WTC11 (cell line): ENCODE results near the gene NTRK2. TPM values are rescaled to one million over a fixed set of nuclear protein-coding genes. Genes with fewer than 3 reads are reported as not detected.

ENCODE experiments used
- ATAC-seq: fragments of 200-7000 bp; cut with Tn5 transposase; 2 replicates; pipeline ENCODE4 v1.10.0; 2021; ENCODE audit warnings: mild to moderate bottlenecking, moderate library complexity
- CTCF ChIA-PET: fragments of 300-600 bp; sonication (Branson Sonifier 250); formaldehyde crosslinking; loops from one replicate; lab custom pipeline; 2021; ENCODE audit warnings: antibody characterized with exemption; lab: Charles Lee
- POLR2A ChIA-PET: fragments of 350-600 bp; sonication (Branson Sonifier 250); formaldehyde crosslinking; loops from one replicate; lab custom pipeline; 2021; ENCODE audit warnings: antibody characterized with exemption; lab: Charles Lee
- DNase-seq: peaks from one replicate; pipeline ENCODE4 v3.0.0; 2021; ENCODE audit warnings: low spot score
- H3K27ac Mint-ChIP-seq: 2 replicates; pipeline ENCODE4 v1.8.0; 2021; ENCODE audit warnings: mixed read lengths
- H3K27me3 Mint-ChIP-seq: 2 replicates; pipeline ENCODE4 v1.8.0; 2021; ENCODE audit warnings: low read depth, mild to moderate bottlenecking, moderate library complexity, mixed read lengths
- H3K36me3 Mint-ChIP-seq: 2 replicates; pipeline ENCODE4 v1.8.0; 2021; ENCODE audit warnings: mixed read lengths
- H3K4me1 Mint-ChIP-seq: 2 replicates; pipeline ENCODE4 v1.8.0; 2022; ENCODE audit warnings: mixed read lengths
- H3K4me3 Mint-ChIP-seq: 2 replicates; pipeline ENCODE4 v1.8.0; 2021; ENCODE audit warnings: mild to moderate bottlenecking, moderate library complexity, mixed read lengths
- H3K9me3 Mint-ChIP-seq: 2 replicates; pipeline ENCODE4 v1.8.0; 2021; ENCODE audit warnings: mixed read lengths
- CDX4 ChIP-seq: fragments of 250-450 bp; sonication (Bioruptor Pico); IDR thresholded peaks from 2 replicates; pipeline ENCODE4 v1.9.0; 2021; ENCODE audit warnings: moderate library complexity, mild to moderate bottlenecking, inconsistent platforms, borderline replicate concordance
- FOXJ3 ChIP-seq: sonication (generic); formaldehyde crosslinking; IDR thresholded peaks from 2 replicates; pipeline ENCODE4 v1.9.0; 2021; ENCODE audit warnings: missing genetic modification reagents, mild to moderate bottlenecking, borderline replicate concordance
- FOXK1 ChIP-seq: sonication (generic); formaldehyde crosslinking; IDR thresholded peaks from 2 replicates; pipeline ENCODE4 v1.8.0; 2022; ENCODE audit warnings: mild to moderate bottlenecking, moderate library complexity, missing genetic modification reagents
- FOXP4 ChIP-seq: sonication (generic); formaldehyde crosslinking; IDR thresholded peaks from 2 replicates; pipeline ENCODE4 v1.8.0; 2022; ENCODE audit warnings: mild to moderate bottlenecking, missing genetic modification reagents
- MAX ChIP-seq: sonication (generic); formaldehyde crosslinking; IDR thresholded peaks from 2 replicates; pipeline ENCODE4 v1.8.0; 2022; ENCODE audit warnings: mild to moderate bottlenecking, missing genetic modification reagents
- MXD4 ChIP-seq: fragments of 250-450 bp; sonication (Bioruptor Pico); IDR thresholded peaks from 2 replicates; pipeline ENCODE4 v1.8.0; 2021; ENCODE audit warnings: mild to moderate bottlenecking, moderate library complexity, borderline replicate concordance
- NR2C2 ChIP-seq: sonication (generic); formaldehyde crosslinking; IDR thresholded peaks from 2 replicates; pipeline ENCODE4 v1.8.0; 2022; ENCODE audit warnings: mild to moderate bottlenecking, missing genetic modification reagents
- PRRX2 ChIP-seq: fragments of 250-450 bp; sonication (Bioruptor Pico); IDR thresholded peaks from 2 replicates; pipeline ENCODE4 v1.8.0; 2021; ENCODE audit warnings: mild to moderate bottlenecking
- SOX15 ChIP-seq: fragments of 250-450 bp; sonication (Bioruptor Pico); IDR thresholded peaks from 2 replicates; pipeline ENCODE4 v1.9.0; 2021; ENCODE audit warnings: mild to moderate bottlenecking
- TCF7 ChIP-seq: sonication (generic); formaldehyde crosslinking; IDR thresholded peaks from 2 replicates; pipeline ENCODE4 v1.8.0; 2022; ENCODE audit warnings: mild to moderate bottlenecking, low read depth, missing genetic modification reagents, moderate library complexity
- USF1 ChIP-seq: sonication (generic); formaldehyde crosslinking; IDR thresholded peaks from 2 replicates; pipeline ENCODE4 v1.8.0; 2022; ENCODE audit warnings: mild to moderate bottlenecking, missing genetic modification reagents
- total RNA-seq: library from RNA; stranded (reverse); gene quantifications from 3 replicates; pipeline ENCODE4 v1.2.3, GENCODE V29; 2021
- TF ChIP-seq, protein P1 (sequence below): sonication (generic); formaldehyde crosslinking; IDR thresholded peaks from 2 replicates; pipeline ENCODE4 v1.8.0; 2023; ENCODE audit warnings: missing genetic modification reagents, mild to moderate bottlenecking, borderline replicate concordance
- TF ChIP-seq, protein P2 (sequence below): sonication (generic); formaldehyde crosslinking; IDR thresholded peaks from 2 replicates; pipeline ENCODE4 v1.8.1; 2023; ENCODE audit warnings: mild to moderate bottlenecking, moderate library complexity, missing genetic modification reagents
- TF ChIP-seq, protein P3 (sequence below): sonication (generic); formaldehyde crosslinking; IDR thresholded peaks from 2 replicates; pipeline ENCODE4 v1.8.1; 2023; ENCODE audit warnings: mild to moderate bottlenecking, missing genetic modification reagents
- TF ChIP-seq, protein P4 (sequence below): sonication (generic); formaldehyde crosslinking; IDR thresholded peaks from 2 replicates; pipeline ENCODE4 v1.8.1; 2022; ENCODE audit warnings: low read depth, mild to moderate bottlenecking, moderate library complexity, missing genetic modification reagents, borderline replicate concordance

Gene NTRK2
- total RNA-seq, 1 experiment from 2014 or later = 0.02 TPM

DNA sequence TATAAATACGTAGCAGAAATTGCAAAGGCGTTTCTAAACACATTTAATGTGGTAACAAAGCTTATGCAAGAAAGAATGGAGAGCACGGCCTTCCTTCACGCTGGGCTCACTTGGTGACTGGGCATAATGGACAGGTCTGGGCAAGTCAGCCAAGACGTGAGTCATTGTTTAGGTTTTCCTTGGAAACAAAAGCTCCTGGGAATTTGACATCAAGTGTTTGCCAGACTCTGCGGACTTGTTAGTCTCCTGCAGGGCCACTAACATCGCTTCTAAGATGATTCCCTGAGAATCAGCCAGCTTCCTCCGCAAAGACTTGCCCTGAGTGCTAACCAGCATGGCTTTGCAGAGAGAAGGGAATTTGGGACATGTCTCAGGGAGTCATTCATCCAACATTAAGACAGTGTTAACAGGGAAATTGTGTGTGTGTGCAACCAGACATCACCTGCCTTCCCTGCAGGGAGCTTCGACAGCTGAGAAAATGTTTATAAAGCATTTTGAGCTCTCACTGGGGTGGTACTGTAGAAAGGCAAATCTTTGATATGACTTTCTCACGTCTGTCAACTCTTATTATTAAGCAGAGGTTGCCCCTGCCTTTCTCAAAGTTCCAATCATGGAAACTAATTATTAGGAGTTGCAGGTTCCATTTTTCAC lies 182.5 kb downstream of the NTRK2 start:
- TF ChIP-seq PRRX2 (CRISPR knock-in tag) (no peak), FOXP4 (CRISPR knock-in tag) (peak; percentile 61; the same call in 1 of the 2 replicates)
- Mint-ChIP-seq H3K9me3 (0 out of 2 replicates have a peak, but pooled peaks cover 2% of the 10 kb centered on the region), H3K4me1 (peaks cover 73% of the 10 kb centered on the region), H3K27ac (peak overlapping the region; percentile 91), H3K4me3 (no peak overlapping the region), H3K36me3 (no peaks in the 10 kb centered on the region), H3K27me3 (peaks cover 36% of the 10 kb centered on the region)
- POLR2A ChIA-PET = no interaction called here
- ATAC-seq (peak; percentile 88), DNase-seq (peak; percentile 19)
- CTCF ChIA-PET = interaction anchor here (1.6 kb wide), 1 partner anchor 81 kb away, joined by 7 read pairs; no protein-coding TSS in a partner anchor

DNA sequence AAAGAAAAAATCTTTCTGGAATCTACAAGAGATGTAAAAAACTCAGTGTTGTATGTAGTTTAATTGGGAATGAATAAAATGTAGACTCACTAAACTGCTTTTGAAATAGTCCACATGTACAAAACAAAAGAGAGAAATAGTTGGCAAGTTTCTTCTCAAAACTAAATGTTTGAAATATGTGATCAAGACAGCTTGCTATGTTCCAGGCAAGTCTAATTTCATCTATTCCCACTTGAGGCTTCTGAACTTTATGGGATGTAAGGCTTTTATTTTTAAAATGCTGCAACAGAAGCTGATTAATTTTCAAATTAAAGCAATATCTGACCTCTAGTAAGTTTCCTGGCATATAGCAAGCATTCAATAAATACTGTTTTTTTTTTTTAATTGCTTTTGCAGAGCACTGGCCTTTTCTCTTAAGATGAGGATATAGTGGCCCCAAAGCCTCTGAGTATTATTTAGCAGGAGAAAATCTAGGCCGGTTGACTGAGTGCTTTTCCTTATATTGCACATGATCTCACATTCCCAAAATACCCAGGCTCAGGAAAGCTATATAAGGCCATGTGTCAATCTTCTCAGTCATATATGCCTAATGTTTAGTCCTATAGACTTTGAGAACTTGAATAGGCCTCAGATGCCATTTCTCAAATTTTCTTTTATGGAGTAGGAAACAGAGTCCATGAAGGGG lies 183.2 kb downstream of the NTRK2 start:
- DNase-seq (no peak), ATAC-seq (no peak)
- no peak overlapping the region for H3K4me3 Mint-ChIP-seq
- ChIA-PET POLR2A (no interaction called here), CTCF (interaction anchor here (1.6 kb wide), 1 partner anchor 80 kb away, joined by 7 read pairs; no protein-coding TSS in a partner anchor)
- H3K36me3 Mint-ChIP-seq = no peaks in the 10 kb centered on the region
- no peak for TF ChIP-seq CDX4 (CRISPR knock-in tag)
- TF ChIP-seq, protein P1, sequence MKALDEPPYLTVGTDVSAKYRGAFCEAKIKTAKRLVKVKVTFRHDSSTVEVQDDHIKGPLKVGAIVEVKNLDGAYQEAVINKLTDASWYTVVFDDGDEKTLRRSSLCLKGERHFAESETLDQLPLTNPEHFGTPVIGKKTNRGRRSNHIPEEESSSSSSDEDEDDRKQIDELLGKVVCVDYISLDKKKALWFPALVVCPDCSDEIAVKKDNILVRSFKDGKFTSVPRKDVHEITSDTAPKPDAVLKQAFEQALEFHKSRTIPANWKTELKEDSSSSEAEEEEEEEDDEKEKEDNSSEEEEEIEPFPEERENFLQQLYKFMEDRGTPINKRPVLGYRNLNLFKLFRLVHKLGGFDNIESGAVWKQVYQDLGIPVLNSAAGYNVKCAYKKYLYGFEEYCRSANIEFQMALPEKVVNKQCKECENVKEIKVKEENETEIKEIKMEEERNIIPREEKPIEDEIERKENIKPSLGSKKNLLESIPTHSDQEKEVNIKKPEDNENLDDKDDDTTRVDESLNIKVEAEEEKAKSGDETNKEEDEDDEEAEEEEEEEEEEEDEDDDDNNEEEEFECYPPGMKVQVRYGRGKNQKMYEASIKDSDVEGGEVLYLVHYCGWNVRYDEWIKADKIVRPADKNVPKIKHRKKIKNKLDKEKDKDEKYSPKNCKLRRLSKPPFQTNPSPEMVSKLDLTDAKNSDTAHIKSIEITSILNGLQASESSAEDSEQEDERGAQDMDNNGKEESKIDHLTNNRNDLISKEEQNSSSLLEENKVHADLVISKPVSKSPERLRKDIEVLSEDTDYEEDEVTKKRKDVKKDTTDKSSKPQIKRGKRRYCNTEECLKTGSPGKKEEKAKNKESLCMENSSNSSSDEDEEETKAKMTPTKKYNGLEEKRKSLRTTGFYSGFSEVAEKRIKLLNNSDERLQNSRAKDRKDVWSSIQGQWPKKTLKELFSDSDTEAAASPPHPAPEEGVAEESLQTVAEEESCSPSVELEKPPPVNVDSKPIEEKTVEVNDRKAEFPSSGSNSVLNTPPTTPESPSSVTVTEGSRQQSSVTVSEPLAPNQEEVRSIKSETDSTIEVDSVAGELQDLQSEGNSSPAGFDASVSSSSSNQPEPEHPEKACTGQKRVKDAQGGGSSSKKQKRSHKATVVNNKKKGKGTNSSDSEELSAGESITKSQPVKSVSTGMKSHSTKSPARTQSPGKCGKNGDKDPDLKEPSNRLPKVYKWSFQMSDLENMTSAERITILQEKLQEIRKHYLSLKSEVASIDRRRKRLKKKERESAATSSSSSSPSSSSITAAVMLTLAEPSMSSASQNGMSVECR (CRISPR knock-in tag) = no peak
- TF ChIP-seq NR2C2 (CRISPR knock-in tag) = no peak
- no peak for TF ChIP-seq FOXK1 (CRISPR knock-in tag)
- no peak for TF ChIP-seq SOX15 (CRISPR knock-in tag)
- TF ChIP-seq, protein P2, sequence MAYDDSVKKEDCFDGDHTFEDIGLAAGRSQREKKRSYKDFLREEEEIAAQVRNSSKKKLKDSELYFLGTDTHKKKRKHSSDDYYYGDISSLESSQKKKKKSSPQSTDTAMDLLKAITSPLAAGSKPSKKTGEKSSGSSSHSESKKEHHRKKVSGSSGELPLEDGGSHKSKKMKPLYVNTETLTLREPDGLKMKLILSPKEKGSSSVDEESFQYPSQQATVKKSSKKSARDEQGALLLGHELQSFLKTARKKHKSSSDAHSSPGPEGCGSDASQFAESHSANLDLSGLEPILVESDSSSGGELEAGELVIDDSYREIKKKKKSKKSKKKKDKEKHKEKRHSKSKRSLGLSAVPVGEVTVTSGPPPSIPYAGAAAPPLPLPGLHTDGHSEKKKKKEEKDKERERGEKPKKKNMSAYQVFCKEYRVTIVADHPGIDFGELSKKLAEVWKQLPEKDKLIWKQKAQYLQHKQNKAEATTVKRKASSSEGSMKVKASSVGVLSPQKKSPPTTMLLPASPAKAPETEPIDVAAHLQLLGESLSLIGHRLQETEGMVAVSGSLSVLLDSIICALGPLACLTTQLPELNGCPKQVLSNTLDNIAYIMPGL (CRISPR knock-in tag) = no peak
- TF ChIP-seq MAX (CRISPR knock-in tag) = no peak
- TF ChIP-seq, protein P3, sequence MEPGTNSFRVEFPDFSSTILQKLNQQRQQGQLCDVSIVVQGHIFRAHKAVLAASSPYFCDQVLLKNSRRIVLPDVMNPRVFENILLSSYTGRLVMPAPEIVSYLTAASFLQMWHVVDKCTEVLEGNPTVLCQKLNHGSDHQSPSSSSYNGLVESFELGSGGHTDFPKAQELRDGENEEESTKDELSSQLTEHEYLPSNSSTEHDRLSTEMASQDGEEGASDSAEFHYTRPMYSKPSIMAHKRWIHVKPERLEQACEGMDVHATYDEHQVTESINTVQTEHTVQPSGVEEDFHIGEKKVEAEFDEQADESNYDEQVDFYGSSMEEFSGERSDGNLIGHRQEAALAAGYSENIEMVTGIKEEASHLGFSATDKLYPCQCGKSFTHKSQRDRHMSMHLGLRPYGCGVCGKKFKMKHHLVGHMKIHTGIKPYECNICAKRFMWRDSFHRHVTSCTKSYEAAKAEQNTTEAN (CRISPR knock-in tag) = no peak
- TF ChIP-seq USF1 (CRISPR knock-in tag) = no peak
- TF ChIP-seq MXD4 = no peak
- TF ChIP-seq, protein P4, sequence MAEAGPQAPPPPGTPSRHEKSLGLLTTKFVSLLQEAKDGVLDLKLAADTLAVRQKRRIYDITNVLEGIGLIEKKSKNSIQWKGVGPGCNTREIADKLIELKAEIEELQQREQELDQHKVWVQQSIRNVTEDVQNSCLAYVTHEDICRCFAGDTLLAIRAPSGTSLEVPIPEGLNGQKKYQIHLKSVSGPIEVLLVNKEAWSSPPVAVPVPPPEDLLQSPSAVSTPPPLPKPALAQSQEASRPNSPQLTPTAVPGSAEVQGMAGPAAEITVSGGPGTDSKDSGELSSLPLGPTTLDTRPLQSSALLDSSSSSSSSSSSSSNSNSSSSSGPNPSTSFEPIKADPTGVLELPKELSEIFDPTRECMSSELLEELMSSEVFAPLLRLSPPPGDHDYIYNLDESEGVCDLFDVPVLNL (CRISPR knock-in tag) = no peak
- TF ChIP-seq TCF7 = no peak
- TF ChIP-seq FOXJ3 (CRISPR knock-in tag) = no peak
- H3K9me3 Mint-ChIP-seq = no peaks in the 10 kb centered on the region
- peaks cover 73% of the 10 kb centered on the region for H3K4me1 Mint-ChIP-seq
- H3K27me3 Mint-ChIP-seq = peaks cover 29% of the 10 kb centered on the region
- no peak overlapping the region for H3K27ac Mint-ChIP-seq
